ENCODE results near the gene CDC42EP5.

Gene CDC42EP5

GRCh38 chr19:54429176-54429495, 44.0 kb downstream of the CDC42EP5 start:
- DNase-seq = no peak

- no peak for DNase-seq
Measured at GRCh38 chr19:54428323-54429175, 44.5 kb downstream of the CDC42EP5 start.

GRCh38 chr19:54427586-54427985, 45.5 kb downstream of the CDC42EP5 start:
- DNase-seq = no peak

- DNase-seq = peak in 18 of 56 donors; percentile 24 to 76 (median 43)
Measured at GRCh38 chr19:54426291-54426931, 46.7 kb downstream of the CDC42EP5 start.

- DNase-seq = no peak
Measured at GRCh38 chr19:54425382-54425723, 47.7 kb downstream of the CDC42EP5 start.

- no peak for DNase-seq
Measured at GRCh38 chr19:54424660-54425381, 48.3 kb downstream of the CDC42EP5 start.

GRCh38 chr19:54424201-54424600, 48.9 kb downstream of the CDC42EP5 start:
- no peak for DNase-seq

GRCh38 chr19:54422136-54422535, 51.0 kb downstream of the CDC42EP5 start:
- DNase-seq = no peak

GRCh38 chr19:54421521-54421920, 51.6 kb downstream of the CDC42EP5 start:
- DNase-seq = peak in 1 of 56 donors; percentile 44

GRCh38 chr19:54421169-54421516, 52.0 kb downstream of the CDC42EP5 start:
- peak in 2 of 56 donors; percentile 86 to 94 for DNase-seq

GRCh38 chr19:54420383-54421168, 52.5 kb downstream of the CDC42EP5 start:
- peak; percentile 85 to 100 (median 97) for DNase-seq

GRCh38 chr19:54420068-54420382, 53.1 kb downstream of the CDC42EP5 start:
- DNase-seq = no peak

GRCh38 chr19:54418930-54419800, 53.9 kb downstream of the CDC42EP5 start:
- DNase-seq = no peak

- peak in 34 of 56 donors; percentile 19 to 72 (median 52) for DNase-seq
Measured at GRCh38 chr19:54418030-54418929, 54.8 kb downstream of the CDC42EP5 start.

GRCh38 chr19:54416695-54417491, 56.2 kb downstream of the CDC42EP5 start:
- DNase-seq = peak in 8 of 56 donors; percentile 20 to 53 (median 42)

GRCh38 chr19:54415901-54416673, 57.0 kb downstream of the CDC42EP5 start:
- peak in 4 of 56 donors; percentile 36 to 53 (median 48) for DNase-seq

GRCh38 chr19:54415208-54415900, 57.7 kb downstream of the CDC42EP5 start, which contains the start of gene TTYH1:
Gene TTYH1 (plus strand): TSS chr19:54415464. CDS start chr19:54415553, 89 bp downstream.
- peak in 38 of 56 donors; percentile 24 to 82 (median 54) for DNase-seq

Measured in amygdala (tissue), 56 donors.